HEK293T (cell line): Measurements from ENCODE around the gene AEBP2.

Experiments used
- CTCF ChIA-PET: fragments of 350-600 bp; formaldehyde crosslinking; extraction: SDS; loops from one replicate; lab custom pipeline; 2021; ENCODE audit warnings: antibody characterized with exemption, inconsistent platforms; lab: Yijun Ruan, JAX
- POLR2A ChIA-PET: fragments of 350-600 bp; formaldehyde crosslinking; extraction: SDS; loops from one replicate; lab custom pipeline; 2020; ENCODE audit warnings: antibody characterized with exemption, inconsistent platforms; lab: Yijun Ruan, JAX
- DNase-seq: peaks from one replicate; pipeline ENCODE4 v3.0.0; 2012; ENCODE audit warnings: mixed read lengths; ENCODE audit errors: extremely low spot score
- ARNT ChIP-seq: fragments of 450-650 bp; IDR thresholded peaks from 2 replicates; pipeline ENCODE4 v1.6.1; 2017; ENCODE audit warnings: mild to moderate bottlenecking
- BHLHE40 ChIP-seq: fragments of 450-650 bp; IDR thresholded peaks from 2 replicates; pipeline ENCODE4 v1.6.1; 2016; ENCODE audit warnings: mild to moderate bottlenecking, moderate library complexity, borderline replicate concordance
- CTBP1 ChIP-seq: fragments of 450-650 bp; IDR thresholded peaks from 2 replicates; pipeline ENCODE4 v1.6.1; 2016; ENCODE audit warnings: borderline replicate concordance
- ELF4 ChIP-seq: fragments of 450-650 bp; IDR thresholded peaks from 2 replicates; pipeline ENCODE4 v1.6.1; 2017; ENCODE audit warnings: antibody characterized with exemption
- FOXA1 ChIP-seq: fragments of 450-650 bp; IDR thresholded peaks from 2 replicates; pipeline ENCODE4 v1.6.1; 2016; ENCODE audit warnings: mild to moderate bottlenecking
- FOXK2 ChIP-seq: fragments of 450-650 bp; IDR thresholded peaks from 2 replicates; pipeline ENCODE4 v1.6.1; 2016; ENCODE audit warnings: mild to moderate bottlenecking
- FOXM1 ChIP-seq: fragments of 450-650 bp; IDR thresholded peaks from 2 replicates; pipeline ENCODE4 v1.6.1; 2017; ENCODE audit warnings: mild to moderate bottlenecking, borderline replicate concordance
- HDGF ChIP-seq: fragments of 450-650 bp; IDR thresholded peaks from 2 replicates; pipeline ENCODE4 v1.6.1; 2017; ENCODE audit warnings: antibody characterized with exemption, borderline replicate concordance
- L3MBTL2 ChIP-seq: fragments of 450-650 bp; conservative IDR thresholded peaks from 2 replicates; pipeline ENCODE4 v1.6.1; 2016; ENCODE audit warnings: mild to moderate bottlenecking
- LEF1 ChIP-seq: fragments of 450-650 bp; IDR thresholded peaks from 2 replicates; pipeline ENCODE4 v1.6.1; 2017; ENCODE audit warnings: mild to moderate bottlenecking, borderline replicate concordance
- NFRKB ChIP-seq: fragments of 450-650 bp; IDR thresholded peaks from 2 replicates; pipeline ENCODE4 v1.6.1; 2016; ENCODE audit warnings: mild to moderate bottlenecking, moderate library complexity
- SP1 ChIP-seq: fragments of 450-650 bp; IDR thresholded peaks from 2 replicates; pipeline ENCODE4 v1.6.1; 2017
- SUZ12 ChIP-seq: fragments of 450-650 bp; IDR thresholded peaks from 2 replicates; pipeline ENCODE4 v1.6.1; 2016; ENCODE audit warnings: mild to moderate bottlenecking
- TARDBP ChIP-seq: fragments of 450-650 bp; IDR thresholded peaks from 2 replicates; pipeline ENCODE4 v1.6.1; 2016
- ZNF384 ChIP-seq: fragments of 450-650 bp; IDR thresholded peaks from 2 replicates; pipeline ENCODE4 v1.6.1; 2016
- TF ChIP-seq, protein P1 (sequence below): fragments of 450-650 bp; IDR thresholded peaks from 2 replicates; pipeline ENCODE4 v1.6.1; 2016

The AEBP2 gene

DNA sequence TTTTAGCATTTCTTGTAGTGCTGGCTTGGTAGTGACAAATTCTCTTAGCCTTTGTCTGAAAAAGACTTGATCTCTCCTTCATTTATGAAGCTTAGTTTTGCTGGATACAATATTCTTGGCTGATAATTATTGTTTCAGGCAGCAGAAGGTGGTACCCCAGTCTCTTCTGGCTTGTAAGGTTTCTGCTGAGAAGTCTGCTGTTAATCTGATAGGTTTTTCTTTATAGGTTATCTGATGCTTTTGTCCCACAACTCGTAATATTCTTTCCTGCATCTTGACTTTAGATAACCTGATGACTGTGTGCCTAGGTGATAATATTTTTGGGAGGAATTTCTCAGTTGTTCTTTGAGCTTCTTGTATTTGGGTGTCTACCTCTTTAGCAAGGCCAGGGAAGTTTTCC, 41.2 kb downstream of the AEBP2 start:
- ChIA-PET CTCF (no interaction called here), POLR2A (no interaction called here)
- no peak for DNase-seq
- TF ChIP-seq L3MBTL2 (no peak), FOXM1 (no peak), FOXA1 (no peak), TARDBP (no peak), FOXK2 (no peak), HDGF (no peak), SUZ12 (no peak), ZNF384 (no peak), SP1 (no peak), NFRKB (no peak), ARNT (no peak), ELF4 (no peak), LEF1 (no peak), CTBP1 (no peak), BHLHE40 (no peak)
- TF ChIP-seq, protein P1, sequence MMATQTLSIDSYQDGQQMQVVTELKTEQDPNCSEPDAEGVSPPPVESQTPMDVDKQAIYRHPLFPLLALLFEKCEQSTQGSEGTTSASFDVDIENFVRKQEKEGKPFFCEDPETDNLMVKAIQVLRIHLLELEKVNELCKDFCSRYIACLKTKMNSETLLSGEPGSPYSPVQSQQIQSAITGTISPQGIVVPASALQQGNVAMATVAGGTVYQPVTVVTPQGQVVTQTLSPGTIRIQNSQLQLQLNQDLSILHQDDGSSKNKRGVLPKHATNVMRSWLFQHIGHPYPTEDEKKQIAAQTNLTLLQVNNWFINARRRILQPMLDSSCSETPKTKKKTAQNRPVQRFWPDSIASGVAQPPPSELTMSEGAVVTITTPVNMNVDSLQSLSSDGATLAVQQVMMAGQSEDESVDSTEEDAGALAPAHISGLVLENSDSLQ: no peak

DNA sequence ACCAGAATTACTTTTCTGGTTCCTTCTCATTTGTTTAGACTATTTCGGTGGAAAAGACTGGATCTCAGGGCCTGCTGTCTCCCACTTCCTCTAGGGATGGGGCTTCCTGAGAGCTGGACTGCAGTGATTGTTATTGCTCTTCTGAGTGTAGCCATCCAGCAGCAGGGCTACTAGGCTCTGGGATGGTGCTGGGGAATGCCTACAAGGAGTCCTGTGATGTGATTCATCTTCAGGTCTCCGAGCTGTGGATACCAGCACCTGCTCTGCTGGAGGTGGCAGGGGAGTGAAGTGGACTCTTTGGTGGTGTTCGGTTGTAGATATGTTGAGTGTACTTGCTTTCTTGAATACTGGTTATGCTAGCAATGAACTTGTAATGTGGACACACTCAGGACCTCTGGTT, 42.7 kb downstream of the AEBP2 start:
- ChIA-PET CTCF (no interaction called here), POLR2A (no interaction called here)
- DNase-seq: no peak

DNA sequence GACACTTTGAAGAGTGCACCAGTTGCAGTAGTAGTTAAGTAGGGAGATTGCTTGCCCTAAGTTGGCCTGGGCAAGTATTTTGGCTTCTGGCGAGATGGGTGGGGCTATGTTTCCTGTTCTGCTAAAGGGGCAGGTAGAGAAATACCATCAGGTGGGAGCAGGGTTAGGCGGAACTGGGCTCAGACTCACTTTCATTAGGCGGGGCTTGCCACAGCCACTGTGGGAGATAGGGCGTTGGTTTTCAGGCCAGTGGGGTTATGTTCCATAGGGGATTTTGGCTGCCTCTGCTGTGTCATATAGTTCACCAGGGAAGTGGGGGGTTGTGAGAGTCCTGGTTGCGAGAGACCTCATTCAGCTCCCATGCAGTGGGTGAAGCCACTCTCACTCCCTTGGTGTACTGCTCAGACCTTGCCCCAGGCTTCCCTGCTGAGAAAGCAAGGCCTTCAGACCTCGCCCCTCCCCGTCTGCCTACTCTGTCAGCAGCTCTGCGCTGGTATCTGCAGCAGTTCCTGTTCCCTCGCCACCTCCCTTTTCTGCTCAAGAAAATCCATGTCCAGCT, 43.3 kb downstream of the AEBP2 start:
- CTCF ChIA-PET: interaction anchor here (0.7 kb wide), 1 partner anchor 13 kb away, joined by 3 read pairs; no protein-coding TSS in a partner anchor
- POLR2A ChIA-PET: no interaction called here
- TF ChIP-seq HDGF (no peak), SP1 (no peak), LEF1 (no peak), ARNT (no peak), ELF4 (no peak), SUZ12 (no peak)
- TF ChIP-seq, protein P1: no peak
- DNase-seq: peak; percentile 11

More for the DNA sequence above, 42.7 kb downstream of the AEBP2 start:
- TF ChIP-seq ARNT: no peak
- TF ChIP-seq FOXA1: no peak
- no peak for TF ChIP-seq FOXM1
- no peak for TF ChIP-seq CTBP1
- no peak for TF ChIP-seq LEF1
- no peak for TF ChIP-seq TARDBP

DNA sequence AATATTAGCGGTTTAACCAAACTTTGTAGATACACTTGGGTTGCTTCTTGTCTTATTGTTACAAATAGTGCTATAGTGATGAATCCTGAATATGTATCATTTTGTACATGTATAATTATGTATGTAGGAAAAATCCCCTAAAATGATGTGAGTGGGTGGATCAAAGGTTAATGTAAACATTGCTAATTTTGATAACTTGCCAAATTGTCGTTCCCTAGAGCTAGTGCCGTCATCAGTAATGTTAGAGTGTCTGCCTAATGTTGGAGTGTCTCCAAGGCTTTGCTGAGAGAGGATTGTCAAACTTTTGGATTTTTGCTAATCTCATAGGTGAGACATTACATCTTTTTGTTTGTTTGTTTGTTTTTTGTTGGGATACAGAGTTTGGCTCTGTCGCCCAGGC, 44.4 kb downstream of the AEBP2 start:
- CTCF ChIA-PET: interaction anchor here (0.6 kb wide), 1 partner anchor 23 kb away, joined by 3 read pairs; no protein-coding TSS in a partner anchor

DNA sequence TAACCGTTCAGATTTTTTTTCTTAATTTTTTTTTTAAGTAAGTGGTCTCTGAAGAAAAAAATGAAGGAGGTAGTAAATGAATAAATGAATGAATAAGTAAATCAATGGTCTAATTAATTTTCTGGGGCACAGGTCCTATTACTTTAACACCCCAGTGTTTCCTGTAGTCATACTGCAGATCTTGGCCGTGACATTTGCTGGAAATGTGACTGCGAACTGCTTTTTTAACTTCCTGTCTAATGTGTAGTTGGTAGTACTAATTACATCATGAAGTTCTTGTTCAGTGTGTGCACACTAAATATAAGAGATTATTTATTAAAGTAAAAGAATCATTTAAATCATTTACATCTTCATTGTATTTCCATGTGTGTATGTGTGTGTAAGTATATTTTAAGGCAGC, 45.4 kb downstream of the AEBP2 start:
- CTCF ChIA-PET: no interaction called here
- POLR2A ChIA-PET: no interaction called here
- TF ChIP-seq HDGF: no peak
- no peak for TF ChIP-seq ELF4
- no peak for TF ChIP-seq SUZ12
- no peak for DNase-seq

More for the DNA sequence above, 44.4 kb downstream of the AEBP2 start:
- TF ChIP-seq FOXK2 (no peak), CTBP1 (no peak), SUZ12 (no peak), SP1 (no peak), ARNT (no peak), HDGF (no peak), LEF1 (no peak), FOXM1 (no peak)
- POLR2A ChIA-PET: no interaction called here
- no peak for DNase-seq

DNA sequence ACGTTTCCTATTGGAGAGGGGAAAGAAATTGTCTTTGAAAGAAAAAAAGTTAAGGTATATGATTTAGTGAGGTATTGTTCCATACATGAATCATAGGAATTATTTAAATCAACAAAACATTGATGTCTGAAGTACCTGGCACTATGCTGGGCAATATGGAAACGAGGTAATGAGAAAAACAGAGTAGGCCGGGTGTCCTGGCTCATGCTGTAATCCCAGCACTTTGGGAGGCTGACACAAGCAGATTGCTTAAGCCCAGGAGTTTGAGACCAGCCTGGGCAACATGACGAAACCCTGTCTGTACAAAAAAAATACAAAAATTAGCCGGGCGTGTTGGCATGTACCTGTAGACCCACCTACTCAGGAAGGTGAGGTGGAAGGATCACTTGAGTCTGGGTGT, 45.9 kb downstream of the AEBP2 start:
- CTCF ChIA-PET: no interaction called here
- POLR2A ChIA-PET: no interaction called here
- TF ChIP-seq FOXA1 (no peak), SP1 (no peak), HDGF (no peak), LEF1 (no peak), FOXK2 (no peak), NFRKB (no peak), L3MBTL2 (no peak), ZNF384 (no peak), ARNT (no peak), ELF4 (no peak), CTBP1 (no peak)
- TF ChIP-seq, protein P1: no peak
- no peak for DNase-seq

DNA sequence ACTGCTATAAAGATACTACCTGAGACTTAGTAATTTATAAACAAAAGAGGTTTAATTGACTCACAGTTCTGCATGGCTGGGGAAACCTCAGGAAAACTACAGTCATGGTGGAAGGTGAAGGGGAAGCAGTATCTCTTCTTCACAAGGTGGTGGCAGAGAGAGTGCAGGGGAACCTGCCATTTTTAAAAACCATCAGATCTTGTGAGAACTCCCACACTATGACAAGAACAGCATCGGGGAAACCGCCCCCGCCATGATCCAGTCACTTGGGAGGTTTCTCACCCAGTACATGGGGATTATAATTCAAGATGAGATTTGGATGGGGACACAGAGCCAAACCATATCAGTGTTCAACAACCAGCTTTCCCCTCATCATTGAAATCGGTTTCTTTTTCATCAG, 49.9 kb downstream of the AEBP2 start:
- POLR2A ChIA-PET: no interaction called here
- CTCF ChIA-PET: no interaction called here
- no peak for TF ChIP-seq CTBP1
- no peak for TF ChIP-seq ELF4
- no peak for TF ChIP-seq FOXM1
- no peak for TF ChIP-seq SUZ12
- TF ChIP-seq BHLHE40: no peak
- no peak for TF ChIP-seq LEF1
- no peak for DNase-seq
